ENCODE measurements around the gene AP3D1.
"Not testable (repeated sequence)": the region's sequence is repeated elsewhere in the genome, so short reads cannot be mapped to it uniquely, and the experiment has no call there.

The AP3D1 gene

GRCh38 chr19:2151339-2152229 lies at the start of gene AP3D1:
Gene AP3D1, minus strand, starts transcription at chr19:2151566. Its CDS starts 232 bp downstream, at chr19:2151334.
- DNase-seq: peak; percentile 94

DNA sequence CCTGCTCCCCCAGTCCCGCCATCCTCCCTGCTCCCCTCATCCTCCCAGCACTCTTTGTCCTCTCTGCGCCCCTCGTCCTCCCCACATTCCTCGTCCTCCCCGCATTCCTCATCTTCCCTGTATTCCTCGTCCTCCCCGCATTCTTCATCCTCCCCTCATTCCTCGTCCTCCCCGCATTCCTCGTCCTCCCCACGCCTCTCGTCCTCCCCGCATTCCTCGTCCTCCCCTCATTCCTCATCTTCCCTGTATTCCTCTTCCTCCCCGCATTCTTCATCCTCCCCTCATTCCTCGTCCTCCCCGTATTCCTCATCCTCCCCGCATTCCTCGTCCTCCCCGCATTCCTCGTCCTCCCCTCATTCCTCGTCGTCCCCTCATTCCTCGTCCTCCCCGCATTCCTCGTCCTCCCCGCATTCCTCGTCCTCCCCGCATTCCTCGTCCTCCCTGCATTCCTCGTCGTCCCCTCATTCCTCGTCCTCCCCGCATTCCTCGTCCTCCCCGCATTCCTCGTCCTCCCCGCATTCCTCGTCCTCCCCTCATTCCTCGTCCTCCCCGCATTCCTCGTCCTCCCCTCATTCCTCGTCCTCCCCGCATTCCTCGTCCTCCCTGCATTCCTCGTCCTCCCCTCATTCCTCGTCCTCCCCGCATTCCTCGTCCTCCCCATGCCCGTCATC lies 49.4 kb upstream of the AP3D1 start:
- DNase-seq: not testable (repeated sequence)

DNA sequence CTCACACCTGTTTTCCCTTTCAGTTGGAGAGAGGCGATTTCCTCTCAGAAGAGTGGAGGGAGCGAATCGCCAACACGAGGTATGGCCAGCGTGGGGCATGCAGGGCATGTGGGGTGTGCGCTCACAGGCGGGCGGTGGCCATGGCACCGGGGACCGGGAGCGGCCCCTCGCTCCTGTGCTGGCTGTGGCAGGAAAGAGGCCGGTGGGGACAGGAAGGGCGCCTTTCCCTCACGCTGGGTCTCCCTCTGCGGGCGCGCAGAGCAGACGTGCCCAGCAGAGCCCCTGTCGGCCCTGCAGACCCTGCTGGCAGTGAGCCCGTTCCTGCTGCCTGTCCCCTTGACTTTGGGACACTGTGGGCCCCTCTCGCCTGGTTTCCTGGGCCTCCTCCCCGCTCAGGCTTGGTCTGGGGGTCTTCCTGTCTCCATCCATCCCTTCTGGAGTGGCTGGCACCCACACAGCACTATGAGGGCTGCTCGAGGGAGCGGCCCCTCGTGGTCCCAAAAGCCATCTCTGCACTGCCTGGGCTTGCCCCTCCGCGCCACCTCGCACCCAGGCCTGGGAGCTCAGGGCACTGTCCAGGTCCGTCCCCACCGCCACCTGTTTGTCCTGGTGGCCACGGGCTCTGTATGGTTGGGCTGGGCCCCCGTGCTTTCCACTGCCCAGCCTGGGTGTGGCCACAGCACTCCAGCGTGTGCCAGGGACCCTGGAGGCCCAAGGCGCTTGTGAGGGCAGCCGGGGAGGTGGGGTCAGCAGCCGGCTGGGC lies 48.7 kb upstream of the AP3D1 start:
- no peak for DNase-seq

DNA sequence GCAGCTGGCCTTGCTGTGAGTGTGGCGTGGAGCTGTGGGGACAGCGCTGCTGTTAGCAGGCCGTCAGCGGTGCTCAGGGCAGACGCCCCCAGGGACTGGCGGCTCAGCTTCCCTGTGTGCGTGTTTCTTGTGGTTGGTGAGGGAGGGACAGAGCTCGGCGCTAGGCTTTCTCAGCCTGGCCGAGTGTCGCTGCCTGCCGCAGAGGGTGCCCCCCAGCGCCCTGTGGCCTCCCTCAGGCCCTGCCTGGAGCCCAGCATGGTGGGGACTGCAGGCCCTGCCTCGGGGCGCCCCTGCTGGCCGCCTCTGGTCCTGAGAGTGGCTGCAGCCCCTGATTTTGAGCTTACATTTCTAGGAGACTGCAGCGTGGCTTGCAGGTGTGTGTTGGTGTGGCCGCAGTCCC lies 47.8 kb upstream of the AP3D1 start:
- DNase-seq: no peak

DNA sequence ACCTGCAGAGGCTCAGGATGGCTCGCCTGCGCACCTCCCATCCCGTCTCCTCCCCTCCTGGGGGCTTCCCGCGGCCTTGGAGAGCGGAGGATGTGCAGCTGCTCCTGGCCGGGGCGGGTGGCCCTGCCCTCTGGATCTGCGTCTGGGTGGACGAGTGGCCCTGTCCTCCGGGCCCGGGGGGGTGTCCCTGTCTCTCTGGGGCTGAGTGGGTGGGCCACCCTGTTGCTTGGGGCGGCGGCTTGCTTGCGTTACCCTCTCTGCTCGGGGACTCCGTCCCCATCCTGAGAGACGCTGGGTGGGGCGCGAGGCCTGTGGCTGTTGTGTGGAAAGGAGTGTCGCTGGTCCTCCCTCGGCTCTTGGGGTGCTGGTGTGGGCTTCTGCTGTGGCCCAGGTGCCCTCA lies 47.0 kb upstream of the AP3D1 start:
- no peak for DNase-seq

GRCh38 chr19:2197270-2197669 lies 45.9 kb upstream of the AP3D1 start:
- DNase-seq: no peak

GRCh38 chr19:2195914-2196313 lies 44.5 kb upstream of the AP3D1 start:
- DNase-seq: no peak

DNA sequence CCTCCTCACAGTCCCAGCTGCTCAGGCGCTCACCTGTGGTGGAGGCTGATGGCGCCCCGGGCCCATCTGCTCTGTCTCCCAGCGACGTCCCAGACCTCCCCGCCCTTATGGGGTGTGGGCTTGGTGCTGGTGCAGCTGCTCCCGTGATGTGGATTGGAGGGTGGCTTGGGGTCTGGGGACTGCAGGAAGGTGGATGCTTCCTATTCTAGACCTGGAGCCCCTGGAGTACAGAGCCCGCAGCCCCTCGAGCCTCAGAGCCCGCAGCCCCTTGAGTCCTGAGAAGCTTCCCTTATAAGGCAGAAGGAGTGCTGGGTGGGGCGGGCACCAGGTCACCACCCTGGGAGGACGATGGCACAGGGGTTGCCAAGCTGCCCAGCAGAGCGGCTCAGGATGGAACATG lies 44.0 kb upstream of the AP3D1 start:
- DNase-seq: no peak

- no peak for DNase-seq
Observed at GRCh38 chr19:2194513-2195078, 43.2 kb upstream of the AP3D1 start.

DNA sequence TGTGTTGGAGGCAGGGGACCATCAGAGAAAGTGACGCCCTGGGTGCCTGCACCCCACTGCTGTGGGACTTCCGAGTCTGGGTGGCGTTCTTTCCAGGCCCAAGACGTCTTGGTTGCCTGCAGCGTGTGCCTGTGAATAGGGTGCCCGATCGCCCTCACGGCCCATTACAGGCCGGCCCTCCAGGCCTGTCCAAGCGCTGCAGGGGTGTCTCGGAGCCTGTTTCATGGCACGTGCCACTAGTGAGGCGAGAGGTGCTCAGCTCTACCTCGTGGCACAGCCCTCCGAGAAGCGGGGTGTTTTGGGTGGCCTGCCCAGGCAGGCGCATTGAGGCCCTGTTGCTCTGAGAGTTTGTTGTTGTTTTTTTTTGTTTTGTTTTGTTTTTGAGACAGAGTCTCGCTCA lies 42.4 kb upstream of the AP3D1 start:
- DNase-seq: no peak

- no peak for DNase-seq
Observed at GRCh38 chr19:2192862-2193261, 41.5 kb upstream of the AP3D1 start.

GRCh38 chr19:2191456-2192310 lies 40.3 kb upstream of the AP3D1 start:
- DNase-seq: no peak

DNA sequence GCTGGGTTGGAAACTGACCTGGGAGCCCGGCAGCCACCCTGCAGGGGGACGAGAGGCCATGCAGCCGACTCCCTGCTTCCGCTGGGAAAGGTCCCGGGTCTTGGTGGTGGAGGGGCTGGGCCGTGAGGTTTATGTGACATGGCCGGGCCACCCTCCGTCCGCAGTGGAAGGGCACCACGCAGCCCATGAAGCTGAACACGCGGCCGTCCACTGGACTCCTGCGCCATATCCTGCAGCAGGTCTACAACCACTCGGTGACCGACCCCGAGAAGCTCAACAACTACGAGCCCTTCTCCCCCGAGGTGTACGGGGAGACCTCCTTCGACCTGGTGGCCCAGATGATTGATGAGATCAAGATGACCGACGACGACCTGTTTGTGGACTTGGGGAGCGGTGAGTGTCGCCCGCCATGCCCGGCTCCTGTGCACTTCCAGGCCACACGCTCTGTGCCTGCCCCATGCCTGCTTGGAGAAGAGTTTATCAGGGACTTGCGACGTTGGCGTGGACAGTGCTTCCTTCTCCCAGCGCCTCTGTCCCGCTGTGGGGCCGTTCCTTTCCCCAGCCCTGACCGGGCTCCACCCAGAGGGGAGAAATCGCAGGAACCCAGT lies 39.6 kb upstream of the AP3D1 start:
- DNase-seq: no peak

GRCh38 chr19:2189880-2190279 lies 38.5 kb upstream of the AP3D1 start:
- no peak for DNase-seq

DNA sequence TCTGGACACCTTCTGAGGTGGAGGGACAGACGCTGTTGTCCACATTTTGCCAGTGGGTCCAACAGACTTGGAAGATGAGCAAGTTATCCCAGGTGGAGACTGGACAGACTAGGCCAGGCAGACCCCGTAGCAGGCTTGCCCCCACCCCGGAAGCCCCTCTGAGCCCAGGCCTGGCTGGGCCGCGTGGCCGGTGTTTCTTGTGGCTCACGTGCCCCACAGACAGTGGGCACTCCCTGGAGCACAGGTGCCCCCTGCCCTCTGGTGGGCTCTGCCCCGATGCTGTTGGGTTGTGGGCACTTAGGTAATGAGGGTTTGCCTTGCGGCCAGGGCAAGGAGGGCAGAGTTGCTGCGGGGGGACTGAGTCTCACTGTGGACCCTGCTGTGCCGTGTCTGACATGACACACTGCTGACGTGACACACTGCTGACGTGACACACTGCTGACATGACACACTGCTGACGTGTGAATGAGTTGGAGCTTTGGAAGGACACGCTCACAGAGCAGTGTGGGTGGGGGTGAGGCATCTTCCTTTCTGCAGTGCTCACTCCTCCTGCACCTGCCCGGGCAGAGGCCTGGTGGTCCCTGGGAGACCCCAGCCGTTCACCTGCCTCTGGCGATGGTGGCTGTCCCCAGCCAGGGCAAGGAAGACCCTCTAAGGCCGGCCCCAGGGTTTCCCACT lies 37.5 kb upstream of the AP3D1 start:
- DNase-seq: no peak

GRCh38 chr19:2187159-2187558 lies 35.8 kb upstream of the AP3D1 start:
- no peak for DNase-seq

DNA sequence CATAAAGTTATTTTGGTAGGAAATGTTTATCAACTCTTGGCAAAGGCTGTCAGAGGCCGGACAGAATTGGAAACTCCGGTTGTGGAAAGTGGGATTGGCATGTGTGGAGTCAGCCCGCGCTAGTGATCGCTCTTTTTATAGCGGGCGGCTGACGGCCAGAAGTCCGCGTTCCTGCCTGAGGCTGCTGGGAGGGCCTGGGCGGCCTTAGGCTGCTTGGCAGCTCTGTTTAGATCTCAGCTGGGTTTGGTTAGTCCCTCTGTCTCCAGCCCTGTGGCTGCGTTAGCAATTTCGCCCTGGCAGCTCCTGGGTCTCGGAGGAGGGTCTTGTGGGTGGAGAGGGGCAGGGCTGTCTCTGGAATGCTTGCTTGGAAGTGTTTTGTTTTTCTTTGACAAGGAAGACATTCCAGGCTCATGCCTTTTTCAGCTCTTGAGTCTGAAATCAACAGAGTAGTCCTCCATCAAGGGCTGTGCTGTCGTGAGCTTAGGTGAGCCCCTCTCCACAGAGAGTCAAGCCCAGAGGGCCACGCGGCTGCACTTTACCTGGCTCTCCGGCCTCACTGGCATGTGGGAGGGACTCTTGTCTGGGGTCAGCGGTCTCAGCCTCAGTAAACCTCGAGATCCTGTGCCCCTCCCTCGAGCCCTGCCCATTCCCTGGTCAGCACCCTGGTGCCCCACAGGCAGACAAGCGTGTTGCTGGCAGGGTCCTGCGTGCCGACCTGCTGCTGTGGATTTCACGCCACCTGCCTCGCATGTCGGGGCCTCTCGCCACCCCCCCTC lies 34.9 kb upstream of the AP3D1 start:
- no peak for DNase-seq

- DNase-seq: no peak
Observed at GRCh38 chr19:2185734-2186070, 34.3 kb upstream of the AP3D1 start.

GRCh38 chr19:2184422-2184975 lies 33.1 kb upstream of the AP3D1 start:
- DNase-seq: no peak

GRCh38 chr19:2181633-2181997 lies 30.2 kb upstream of the AP3D1 start:
- no peak for DNase-seq

Measured in SIG-M5 (cell line).